22Rv1 (cell line): ENCODE measurements around the gene OCA2.

ENCODE experiments used
- ZFX ChIP-seq: fragments of 450-650 bp; IDR thresholded peaks from 2 replicates; pipeline ENCODE4 v1.6.1; 2017; ENCODE audit warnings: antibody characterized with exemption, borderline replicate concordance
- TF ChIP-seq, protein P1 (sequence below): fragments of 450-650 bp; IDR thresholded peaks from 2 replicates; pipeline ENCODE4 v1.5.1; 2017; ENCODE audit warnings: mild to moderate bottlenecking

DNA sequence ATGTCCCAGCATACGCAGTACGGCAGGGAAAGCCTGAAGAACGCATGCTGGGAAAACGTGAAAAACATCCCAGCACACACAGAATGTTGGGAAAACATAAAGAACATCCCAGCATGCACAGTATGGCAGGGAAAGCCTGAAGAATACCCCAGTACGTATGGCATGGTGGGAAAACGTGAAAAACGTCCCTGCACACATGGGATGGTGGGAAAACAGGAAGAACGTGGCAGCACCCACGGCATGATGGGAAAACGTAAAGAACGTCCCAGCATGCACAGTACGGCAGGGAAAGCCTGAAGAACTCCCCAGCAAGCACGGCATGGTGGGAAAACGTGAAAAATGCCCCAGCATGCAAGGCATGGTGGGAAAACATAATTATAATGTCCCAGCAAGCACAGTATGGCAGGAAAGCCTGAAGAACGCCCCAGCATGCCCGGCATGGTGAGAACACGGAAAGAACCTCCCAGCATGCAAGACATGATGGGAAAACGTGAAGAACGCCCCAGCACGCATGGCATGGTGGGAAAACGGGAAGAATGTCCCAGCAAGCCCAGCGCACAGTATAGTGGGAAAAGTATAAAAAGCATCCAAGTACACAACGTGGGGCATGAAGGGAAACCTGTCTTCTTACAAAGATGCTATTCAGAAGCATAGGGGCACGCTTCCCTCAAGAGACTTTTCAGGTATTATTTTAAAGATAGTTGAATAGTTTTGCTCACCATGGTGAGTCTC is 128.3 kb downstream of the OCA2 start:
- TF ChIP-seq, protein P1, sequence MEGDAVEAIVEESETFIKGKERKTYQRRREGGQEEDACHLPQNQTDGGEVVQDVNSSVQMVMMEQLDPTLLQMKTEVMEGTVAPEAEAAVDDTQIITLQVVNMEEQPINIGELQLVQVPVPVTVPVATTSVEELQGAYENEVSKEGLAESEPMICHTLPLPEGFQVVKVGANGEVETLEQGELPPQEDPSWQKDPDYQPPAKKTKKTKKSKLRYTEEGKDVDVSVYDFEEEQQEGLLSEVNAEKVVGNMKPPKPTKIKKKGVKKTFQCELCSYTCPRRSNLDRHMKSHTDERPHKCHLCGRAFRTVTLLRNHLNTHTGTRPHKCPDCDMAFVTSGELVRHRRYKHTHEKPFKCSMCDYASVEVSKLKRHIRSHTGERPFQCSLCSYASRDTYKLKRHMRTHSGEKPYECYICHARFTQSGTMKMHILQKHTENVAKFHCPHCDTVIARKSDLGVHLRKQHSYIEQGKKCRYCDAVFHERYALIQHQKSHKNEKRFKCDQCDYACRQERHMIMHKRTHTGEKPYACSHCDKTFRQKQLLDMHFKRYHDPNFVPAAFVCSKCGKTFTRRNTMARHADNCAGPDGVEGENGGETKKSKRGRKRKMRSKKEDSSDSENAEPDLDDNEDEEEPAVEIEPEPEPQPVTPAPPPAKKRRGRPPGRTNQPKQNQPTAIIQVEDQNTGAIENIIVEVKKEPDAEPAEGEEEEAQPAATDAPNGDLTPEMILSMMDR: no peak
- TF ChIP-seq ZFX: no peak
